C4-2B (cell line): Measurements from ENCODE around the gene PRRC2A.

Experiments
- H3K27ac ChIP-seq: fragments of 450-650 bp; 2 replicates; pipeline ENCODE4 v1.5.1; 2017
- ZFX ChIP-seq: fragments of 450-650 bp; IDR thresholded peaks from 2 replicates; pipeline ENCODE4 v1.6.1; 2017
- TF ChIP-seq, protein P1 (sequence below): fragments of 450-650 bp; conservative IDR thresholded peaks from 2 replicates; pipeline ENCODE4 v1.5.1; 2017; ENCODE audit warnings: mild to moderate bottlenecking

PRRC2A gene

DNA sequence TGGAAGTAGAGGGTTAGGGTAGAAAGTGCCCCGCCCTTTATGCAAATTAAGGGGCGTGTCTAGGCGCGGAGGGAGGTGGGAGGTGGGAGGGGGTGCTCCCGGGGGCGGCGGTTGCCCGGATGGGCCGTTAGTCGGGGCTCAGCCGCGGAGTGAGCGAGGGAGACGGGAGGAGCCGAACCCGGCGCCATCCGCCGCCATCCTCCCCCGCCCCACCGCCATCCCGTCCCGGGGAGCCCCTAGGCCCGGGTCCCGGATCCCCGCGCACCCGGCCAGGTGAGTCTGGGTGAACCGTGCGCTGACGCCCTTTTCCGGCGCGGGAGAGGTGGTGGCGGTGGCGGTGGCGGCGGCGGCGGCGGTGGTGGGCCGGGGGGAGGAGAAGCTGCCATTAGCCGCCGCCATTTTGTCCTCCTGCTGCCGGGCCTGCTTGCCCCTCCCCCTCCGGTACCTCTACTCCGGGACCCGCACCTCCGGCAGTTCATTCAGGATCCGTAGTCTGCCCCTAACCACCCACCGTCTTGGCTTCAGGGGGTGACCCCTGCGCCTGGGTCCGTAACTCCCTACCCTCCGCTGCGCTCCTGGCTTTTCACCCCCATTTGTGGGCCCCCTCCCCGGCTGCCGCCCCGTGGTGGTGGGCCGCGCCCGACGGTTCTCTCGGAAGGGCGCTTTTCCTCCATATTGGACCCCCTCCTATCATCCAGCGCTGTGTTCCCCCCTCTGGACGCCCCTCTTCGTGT lies at the start of gene PRRC2A:
Gene PRRC2A, plus strand, starts transcription at position 130 of the 734 bp plus-strand sequence. CDS start 2,075 bp downstream, outside the sequence.
- H3K27ac ChIP-seq: peak within 1 kb of the TSS; percentile 99
- TF ChIP-seq, protein P1, sequence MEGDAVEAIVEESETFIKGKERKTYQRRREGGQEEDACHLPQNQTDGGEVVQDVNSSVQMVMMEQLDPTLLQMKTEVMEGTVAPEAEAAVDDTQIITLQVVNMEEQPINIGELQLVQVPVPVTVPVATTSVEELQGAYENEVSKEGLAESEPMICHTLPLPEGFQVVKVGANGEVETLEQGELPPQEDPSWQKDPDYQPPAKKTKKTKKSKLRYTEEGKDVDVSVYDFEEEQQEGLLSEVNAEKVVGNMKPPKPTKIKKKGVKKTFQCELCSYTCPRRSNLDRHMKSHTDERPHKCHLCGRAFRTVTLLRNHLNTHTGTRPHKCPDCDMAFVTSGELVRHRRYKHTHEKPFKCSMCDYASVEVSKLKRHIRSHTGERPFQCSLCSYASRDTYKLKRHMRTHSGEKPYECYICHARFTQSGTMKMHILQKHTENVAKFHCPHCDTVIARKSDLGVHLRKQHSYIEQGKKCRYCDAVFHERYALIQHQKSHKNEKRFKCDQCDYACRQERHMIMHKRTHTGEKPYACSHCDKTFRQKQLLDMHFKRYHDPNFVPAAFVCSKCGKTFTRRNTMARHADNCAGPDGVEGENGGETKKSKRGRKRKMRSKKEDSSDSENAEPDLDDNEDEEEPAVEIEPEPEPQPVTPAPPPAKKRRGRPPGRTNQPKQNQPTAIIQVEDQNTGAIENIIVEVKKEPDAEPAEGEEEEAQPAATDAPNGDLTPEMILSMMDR: no peak
- peak; percentile 74; the same call in 1 of the 2 replicates for TF ChIP-seq ZFX

GRCh38 chr6:31572041-31572911 lies 48.2 kb upstream of the PRRC2A start, which contains the start of gene LTA:
Gene LTA (plus strand): TSS chr6:31572289. CDS start chr6:31572743, 454 bp downstream.
- H3K27ac ChIP-seq: no peak within 1 kb of the TSS
- TF ChIP-seq, protein P1: no peak
- TF ChIP-seq ZFX: no peak

DNA sequence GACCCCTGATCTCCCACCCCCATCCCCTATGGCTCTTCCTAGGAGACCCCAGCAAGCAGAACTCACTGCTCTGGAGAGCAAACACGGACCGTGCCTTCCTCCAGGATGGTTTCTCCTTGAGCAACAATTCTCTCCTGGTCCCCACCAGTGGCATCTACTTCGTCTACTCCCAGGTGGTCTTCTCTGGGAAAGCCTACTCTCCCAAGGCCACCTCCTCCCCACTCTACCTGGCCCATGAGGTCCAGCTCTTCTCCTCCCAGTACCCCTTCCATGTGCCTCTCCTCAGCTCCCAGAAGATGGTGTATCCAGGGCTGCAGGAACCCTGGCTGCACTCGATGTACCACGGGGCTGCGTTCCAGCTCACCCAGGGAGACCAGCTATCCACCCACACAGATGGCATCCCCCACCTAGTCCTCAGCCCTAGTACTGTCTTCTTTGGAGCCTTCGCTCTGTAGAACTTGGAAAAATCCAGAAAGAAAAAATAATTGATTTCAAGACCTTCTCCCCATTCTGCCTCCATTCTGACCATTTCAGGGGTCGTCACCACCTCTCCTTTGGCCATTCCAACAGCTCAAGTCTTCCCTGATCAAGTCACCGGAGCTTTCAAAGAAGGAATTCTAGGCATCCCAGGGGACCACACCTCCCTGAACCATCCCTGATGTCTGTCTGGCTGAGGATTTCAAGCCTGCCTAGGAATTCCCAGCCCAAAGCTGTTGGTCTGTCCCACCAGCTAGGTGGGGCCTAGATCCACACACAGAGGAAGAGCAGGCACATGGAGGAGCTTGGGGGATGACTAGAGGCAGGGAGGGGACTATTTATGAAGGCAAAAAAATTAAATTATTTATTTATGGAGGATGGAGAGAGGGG lies 47.0 kb upstream of the PRRC2A start:
- H3K27ac ChIP-seq: no peak overlapping the region
- TF ChIP-seq, protein P1: no peak
- TF ChIP-seq ZFX: no peak

- no peak for TF ChIP-seq ZFX
- TF ChIP-seq, protein P1: no peak
- H3K27ac ChIP-seq: no peak overlapping the region
Measured at GRCh38 chr6:31574106-31575061, 46.1 kb upstream of the PRRC2A start.

- H3K27ac ChIP-seq: no peak within 1 kb of the TSS
- no peak for TF ChIP-seq ZFX
- TF ChIP-seq, protein P1: no peak
Measured at GRCh38 chr6:31575335-31575901, 45.1 kb upstream of the PRRC2A start, which contains the start of gene TNF. Gene TNF (plus strand): TSS chr6:31575565. CDS start chr6:31575742, 177 bp downstream.
